HG03457 (cell line): Measurements from ENCODE around the gene ABCA13.

Experiments used
- ATAC-seq: cut with Tn5 transposase; IDR thresholded peaks from one replicate; pipeline ENCODE4 v1.9.1; 2021; ENCODE audit warnings: moderate number of reproducible peaks; ENCODE audit not compliant: unreplicated experiment

Gene ABCA13

GRCh38 chr7:48505466-48505865 is 334.2 kb downstream of the ABCA13 start:
- no peak for ATAC-seq

- ATAC-seq: no peak
Measured at GRCh38 chr7:48506569-48506968, 335.3 kb downstream of the ABCA13 start.

GRCh38 chr7:48511080-48511479 is 339.8 kb downstream of the ABCA13 start:
- no peak for ATAC-seq

GRCh38 chr7:48512892-48513291 is 341.6 kb downstream of the ABCA13 start:
- ATAC-seq: no peak

GRCh38 chr7:48515171-48515570 is 343.9 kb downstream of the ABCA13 start:
- no peak for ATAC-seq

GRCh38 chr7:48518092-48518491 is 346.8 kb downstream of the ABCA13 start:
- ATAC-seq: no peak

GRCh38 chr7:48522692-48523091 is 351.4 kb downstream of the ABCA13 start:
- ATAC-seq: no peak

- no peak for ATAC-seq
Measured at GRCh38 chr7:48525736-48526732, 354.8 kb downstream of the ABCA13 start.

GRCh38 chr7:48528646-48529045 is 357.4 kb downstream of the ABCA13 start:
- no peak for ATAC-seq

- ATAC-seq: no peak
Measured at GRCh38 chr7:48537561-48537960, 366.3 kb downstream of the ABCA13 start.

- ATAC-seq: no peak
Measured at GRCh38 chr7:48540746-48541145, 369.5 kb downstream of the ABCA13 start.

- no peak for ATAC-seq
Measured at GRCh38 chr7:48548667-48549066, 377.4 kb downstream of the ABCA13 start.

- no peak for ATAC-seq
Measured at GRCh38 chr7:48551652-48552051, 380.4 kb downstream of the ABCA13 start.

GRCh38 chr7:48563334-48563733 is 392.1 kb downstream of the ABCA13 start:
- ATAC-seq: no peak

GRCh38 chr7:48575516-48575915 is 404.3 kb downstream of the ABCA13 start:
- ATAC-seq: no peak

GRCh38 chr7:48587475-48587874 is 416.2 kb downstream of the ABCA13 start:
- ATAC-seq: no peak

GRCh38 chr7:48594349-48594748 is 423.1 kb downstream of the ABCA13 start:
- no peak for ATAC-seq

- no peak for ATAC-seq
Measured at GRCh38 chr7:48595756-48596155, 424.5 kb downstream of the ABCA13 start.

GRCh38 chr7:48610705-48611104 is 439.4 kb downstream of the ABCA13 start:
- no peak for ATAC-seq

- no peak for ATAC-seq
Measured at GRCh38 chr7:48611993-48612392, 440.7 kb downstream of the ABCA13 start.

- ATAC-seq: no peak
Measured at GRCh38 chr7:48617508-48617907, 446.2 kb downstream of the ABCA13 start.

- no peak for ATAC-seq
Measured at GRCh38 chr7:48617993-48618392, 446.7 kb downstream of the ABCA13 start.

- no peak for ATAC-seq
Measured at GRCh38 chr7:48621076-48621475, 449.8 kb downstream of the ABCA13 start.
